HepG2 (cell line): Measurements from ENCODE around the gene LRP1B. TPM values are rescaled to one million over a fixed set of nuclear protein-coding genes. Genes with fewer than 3 reads are reported as not detected.
"Not testable (repeated sequence)": the region's sequence is repeated elsewhere in the genome, so short reads cannot be mapped to it uniquely, and the experiment has no call there.

Experiments
- ATAC-seq: fragments of 200-7000 bp; cut with Tn5 transposase; 3 replicates; pipeline ENCODE4 v1.9.1; 2020; ENCODE audit warnings: mild to moderate bottlenecking, moderate library complexity
- BruUV-seq: library from RNA; stranded (reverse); fragments of 400-500 nt; replicated peaks from 2 replicates; lab custom pipeline; 2021; lab: Mats Ljungman, UMichigan
- CTCF ChIA-PET: fragments of 300-600 bp; formaldehyde crosslinking; extraction: SDS; loops from one replicate; lab custom pipeline; 2021; ENCODE audit warnings: low total read pairs, inconsistent platforms, low intra/inter-chr PET ratio; lab: Yijun Ruan, JAX
- POLR2A ChIA-PET: fragments of 350-600 bp; sonication (Branson Sonifier 250); formaldehyde crosslinking; loops from one replicate; lab custom pipeline; 2020; ENCODE audit warnings: antibody characterized with exemption, inconsistent platforms; lab: Yijun Ruan, JAX
- DNase-seq: peaks from one replicate; pipeline ENCODE4 v3.0.0-alpha.2; 2015; ENCODE audit warnings: low spot score
- FAIRE-seq: peaks from 3 replicates; lab custom pipeline; 2011; peaks lifted over from hg19 to GRCh38; lab: Jason Lieb, UNC
- H2AFZ ChIP-seq: one replicate; pipeline ENCODE4 v1.6.1; 2011; ENCODE audit warnings: low read length, inconsistent platforms
- H3K27ac ChIP-seq: fragments of 300-600 bp; 3 replicates; pipeline ENCODE4 v1.8.0; 2011; ENCODE audit warnings: mixed run types, mild to moderate bottlenecking, mixed read lengths, low read length, inconsistent platforms; ENCODE audit not compliant: insufficient read depth; ENCODE audit errors: extremely low read length
- H3K27me3 ChIP-seq, 2 experiments: fragments of 200-600 bp in 1 of 2; 2 replicates in 1 of 2; 3 replicates in 1 of 2; pipeline versions ENCODE4 v1.6.0 to v1.8.0; 2011; ENCODE audit warnings: low read length in 2 of 2, mild to moderate bottlenecking in 2 of 2, moderate library complexity in 2 of 2, inconsistent platforms in 1 of 2; ENCODE audit not compliant: insufficient read depth in 2 of 2, control insufficient read depth in 1 of 2
- H3K36me3 ChIP-seq, 2 experiments: fragments of 200-600 bp in 1 of 2; replicated peaks in 1 of 2; 2 replicates in 1 of 2; 3 replicates in 1 of 2; pipeline versions ENCODE4 v1.5.1 to v1.8.0; 2011; ENCODE audit warnings: low read length in 2 of 2, inconsistent platforms in 1 of 2; ENCODE audit not compliant: insufficient read depth in 2 of 2, control insufficient read depth in 1 of 2
- H3K4me1 ChIP-seq: 2 replicates; pipeline ENCODE4 v1.5.1; 2012; ENCODE audit warnings: low read length, inconsistent platforms; ENCODE audit not compliant: insufficient read depth
- H3K4me2 ChIP-seq: 2 replicates; pipeline ENCODE4 v1.6.0; 2011; ENCODE audit warnings: low read depth, low read length, inconsistent platforms
- H3K4me3 ChIP-seq, 3 experiments: fragments of 200-600 bp in 1 of 3; sonication (generic), shearing (Covaris generic) in 1 of 3; replicated peaks in 1 of 3; 2 replicates each; pipeline ENCODE4 v1.5.1; 2011 to 2016; ENCODE audit warnings: low read length in 3 of 3, inconsistent platforms in 2 of 3, low read depth in 2 of 3, mild to moderate bottlenecking in 2 of 3, control low read depth in 1 of 3, mixed read lengths in 1 of 3; ENCODE audit not compliant: insufficient read depth in 1 of 3
- H3K79me2 ChIP-seq: one replicate; pipeline ENCODE4 v1.6.1; 2011; ENCODE audit warnings: low read length, inconsistent platforms; ENCODE audit not compliant: insufficient read depth
- H3K9ac ChIP-seq: 2 replicates; pipeline ENCODE4 v1.6.0; 2011; ENCODE audit warnings: mild to moderate bottlenecking, low read depth, low read length, inconsistent platforms; ENCODE audit not compliant: insufficient read depth
- H3K9me3 ChIP-seq: 2 replicates; pipeline ENCODE4 v1.5.1; 2012; ENCODE audit warnings: mild to moderate bottlenecking, low read length
- H4K20me1 ChIP-seq: 2 replicates; pipeline ENCODE4 v1.6.0; 2011; ENCODE audit warnings: inconsistent platforms, mild to moderate bottlenecking, low read length, moderate library complexity; ENCODE audit not compliant: insufficient read depth
- CBX5 ChIP-seq: sonication (generic); formaldehyde crosslinking; IDR thresholded peaks from 2 replicates; pipeline ENCODE4 v1.4.0; 2020; ENCODE audit warnings: missing genetic modification reagents, borderline replicate concordance
- GATA4 ChIP-seq: sonication (generic); IDR thresholded peaks from 2 replicates; pipeline ENCODE4 v1.6.1; 2016; ENCODE audit warnings: antibody characterized with exemption, low read depth, borderline replicate concordance
- KDM5A ChIP-seq: fragments of 200-600 bp; sonication (generic); IDR thresholded peaks from 2 replicates; pipeline ENCODE4 v1.7.0; 2018; ENCODE audit warnings: antibody characterized with exemption, mild to moderate bottlenecking, low read length, borderline replicate concordance
- KLF12 ChIP-seq: sonication (generic); formaldehyde crosslinking; IDR thresholded peaks from 2 replicates; pipeline ENCODE4 v1.4.0; 2020; ENCODE audit warnings: missing genetic modification reagents, borderline replicate concordance
- MAFF ChIP-seq: IDR thresholded peaks from 2 replicates; pipeline ENCODE4 v1.6.1; 2011; ENCODE audit warnings: low read depth, low read length, improper control_type of control experiment
- MAFG ChIP-seq: sonication (generic); formaldehyde crosslinking; IDR thresholded peaks from 2 replicates; pipeline ENCODE4 v1.5.1; 2020; ENCODE audit warnings: mild to moderate bottlenecking, missing genetic modification reagents
- MBNL3 ChIP-seq: fragments of 250-450 bp; sonication (Bioruptor Pico); conservative IDR thresholded peaks from 2 replicates; pipeline ENCODE4 v1.8.0; 2022; ENCODE audit warnings: mild to moderate bottlenecking, inconsistent platforms
- PRMT3 ChIP-seq: sonication (generic); formaldehyde crosslinking; IDR thresholded peaks from 2 replicates; pipeline ENCODE4 v1.8.1; 2022; ENCODE audit warnings: low read depth, mild to moderate bottlenecking, moderate library complexity, missing genetic modification reagents, borderline replicate concordance
- RELA ChIP-seq: sonication (generic); formaldehyde crosslinking; IDR thresholded peaks from 2 replicates; pipeline ENCODE4 v1.4.0; 2020; ENCODE audit warnings: missing genetic modification reagents
- SRF ChIP-seq: IDR thresholded peaks from 2 replicates; pipeline ENCODE4 v1.6.1; 2011; ENCODE audit warnings: mild to moderate bottlenecking, low read depth, low read length, moderate library complexity
- ZNF12 ChIP-seq: sonication (generic); formaldehyde crosslinking; IDR thresholded peaks from 2 replicates; pipeline ENCODE4 v1.5.0; 2020; ENCODE audit warnings: missing genetic modification reagents
- ZNF510 ChIP-seq: sonication (generic); formaldehyde crosslinking; IDR thresholded peaks from 2 replicates; pipeline ENCODE4 v1.4.0; 2020; ENCODE audit warnings: low read depth, mild to moderate bottlenecking, missing genetic modification reagents
- ZNF75D ChIP-seq: sonication (generic); formaldehyde crosslinking; IDR thresholded peaks from 2 replicates; pipeline ENCODE4 v1.8.1; 2023; ENCODE audit warnings: missing genetic modification reagents, mild to moderate bottlenecking, borderline replicate concordance
- ZNF770 ChIP-seq: sonication (generic); formaldehyde crosslinking; IDR thresholded peaks from 2 replicates; pipeline ENCODE4 v1.5.0; 2020; ENCODE audit warnings: mild to moderate bottlenecking, missing genetic modification reagents
- ZNF788 ChIP-seq: sonication (generic); formaldehyde crosslinking; IDR thresholded peaks from 2 replicates; pipeline ENCODE4 v1.5.0; 2020; ENCODE audit warnings: mild to moderate bottlenecking, missing genetic modification reagents, borderline replicate concordance
- WGBS: methylation state at CpG from one replicate; pipeline ENCODE4 v1.1.6; 2017; ENCODE audit warnings: low lambda C conversion rate; 5-methylcytosine and 5-hydroxymethylcytosine counted together
- in situ Hi-C: cut with HindIII; loops from 2 replicates; pipeline ENCODE4 v1.10.0; 2017; ENCODE audit warnings: low pct_unique_long_range_greater_than_20kb; ENCODE audit not compliant: extremely low pct_ligation_motif_present
- intact Hi-C: fragments of 100-400 bp; cut with micrococcal nuclease; formaldehyde crosslinking; loops from one replicate; pipeline ENCODE4 v1.10.0; 2022; ENCODE audit not compliant: unreplicated experiment
- polyA plus RNA-seq, 8 experiments: library from polyadenylated mRNA; depleted of rRNA in 3 of 8; stranded (reverse) in 7 of 8; unstranded in 1 of 8; fragments of >200 nt; fragmentation: Illumina TruSeq in 4 of 8; extraction: Trizol in 4 of 8; gene quantifications; 2 replicates each; pipeline versions ENCODE4 v1.2.1 to v1.2.3, GENCODE V29; 2011 to 2016; ENCODE audit warnings: low read depth in 4 of 8, missing spikeins in 1 of 8, mixed read lengths in 1 of 8; ENCODE audit not compliant: insufficient read depth in 1 of 8
- total RNA-seq, 5 experiments: library from RNA; depleted of rRNA; stranded (reverse); fragments of >200 nt; fragmentation: Illumina TruSeq; extraction: Trizol; gene quantifications; 2 replicates each; pipeline ENCODE4 v1.2.3, GENCODE V29; 2016; ENCODE audit warnings: low read depth in 1 of 5
- TF ChIP-seq, protein P1 (sequence below): sonication (generic); formaldehyde crosslinking; IDR thresholded peaks from 2 replicates; pipeline ENCODE4 v1.5.1; 2020; ENCODE audit warnings: missing genetic modification reagents, mild to moderate bottlenecking, borderline replicate concordance
- TF ChIP-seq, protein P2 (sequence below): sonication (generic); formaldehyde crosslinking; conservative IDR thresholded peaks from 2 replicates; pipeline ENCODE4 v1.4.0; 2020; ENCODE audit warnings: missing genetic modification reagents

Gene LRP1B
- total and polyA plus RNA-seq, 2 of the 13 experiments (the other 11 are each of a cell fraction or from before 2014, with no cell fraction given): 0.04 TPM; not detected in 1

GRCh38 chr2:140344838-140345237, 1786.0 kb downstream of the LRP1B start:
- ATAC-seq (no peak), DNase-seq (no peak), FAIRE-seq (no peak)
- H3K4me1 ChIP-seq: no peaks in the 10 kb centered on the region
- intact Hi-C loops: no loop called here
- H2AFZ ChIP-seq: no peak overlapping the region
- no TSS peak for BruUV-seq
- H3K79me2 ChIP-seq: no peaks in the 10 kb centered on the region
- H3K9ac ChIP-seq: no peak overlapping the region
- no peak overlapping the region for H3K4me3 ChIP-seq
- 0% methylated on average over 1 of the region's 1 CpG for WGBS
- CTCF ChIA-PET: no interaction called here
- H3K4me2 ChIP-seq: no peak overlapping the region
- TF ChIP-seq ZNF770 (CRISPR knock-in tag) (no peak), RELA (CRISPR knock-in tag) (no peak), KDM5A (no peak), MBNL3 (CRISPR knock-in tag) (no peak), KLF12 (CRISPR knock-in tag) (no peak), ZNF12 (CRISPR knock-in tag) (no peak), PRMT3 (no peak), ZNF788 (no peak), CBX5 (CRISPR knock-in tag) (no peak), GATA4 (no peak), MAFG (no peak), MAFF (no peak), ZNF75D (CRISPR knock-in tag) (no peak), ZNF510 (no peak), SRF (no peak)
- TF ChIP-seq, protein P1, sequence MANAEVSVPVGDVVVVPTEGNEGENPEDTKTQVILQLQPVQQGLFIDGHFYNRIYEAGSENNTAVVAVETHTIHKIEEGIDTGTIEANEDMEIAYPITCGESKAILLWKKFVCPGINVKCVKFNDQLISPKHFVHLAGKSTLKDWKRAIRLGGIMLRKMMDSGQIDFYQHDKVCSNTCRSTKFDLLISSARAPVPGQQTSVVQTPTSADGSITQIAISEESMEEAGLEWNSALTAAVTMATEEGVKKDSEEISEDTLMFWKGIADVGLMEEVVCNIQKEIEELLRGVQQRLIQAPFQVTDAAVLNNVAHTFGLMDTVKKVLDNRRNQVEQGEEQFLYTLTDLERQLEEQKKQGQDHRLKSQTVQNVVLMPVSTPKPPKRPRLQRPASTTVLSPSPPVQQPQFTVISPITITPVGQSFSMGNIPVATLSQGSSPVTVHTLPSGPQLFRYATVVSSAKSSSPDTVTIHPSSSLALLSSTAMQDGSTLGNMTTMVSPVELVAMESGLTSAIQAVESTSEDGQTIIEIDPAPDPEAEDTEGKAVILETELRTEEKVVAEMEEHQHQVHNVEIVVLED (CRISPR knock-in tag): no peak
- TF ChIP-seq, protein P2, sequence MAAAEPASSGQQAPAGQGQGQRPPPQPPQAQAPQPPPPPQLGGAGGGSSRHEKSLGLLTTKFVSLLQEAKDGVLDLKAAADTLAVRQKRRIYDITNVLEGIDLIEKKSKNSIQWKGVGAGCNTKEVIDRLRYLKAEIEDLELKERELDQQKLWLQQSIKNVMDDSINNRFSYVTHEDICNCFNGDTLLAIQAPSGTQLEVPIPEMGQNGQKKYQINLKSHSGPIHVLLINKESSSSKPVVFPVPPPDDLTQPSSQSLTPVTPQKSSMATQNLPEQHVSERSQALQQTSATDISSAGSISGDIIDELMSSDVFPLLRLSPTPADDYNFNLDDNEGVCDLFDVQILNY (CRISPR knock-in tag): no peak
- no peaks in the 10 kb centered on the region for H3K27me3 ChIP-seq
- no peaks in the 10 kb centered on the region for H3K9me3 ChIP-seq
- in situ Hi-C loops: no loop called here
- H3K36me3 ChIP-seq: no peaks in the 10 kb centered on the region
- POLR2A ChIA-PET: no interaction called here
- no peak overlapping the region for H3K27ac ChIP-seq
- no peaks in the 10 kb centered on the region for H4K20me1 ChIP-seq

DNA sequence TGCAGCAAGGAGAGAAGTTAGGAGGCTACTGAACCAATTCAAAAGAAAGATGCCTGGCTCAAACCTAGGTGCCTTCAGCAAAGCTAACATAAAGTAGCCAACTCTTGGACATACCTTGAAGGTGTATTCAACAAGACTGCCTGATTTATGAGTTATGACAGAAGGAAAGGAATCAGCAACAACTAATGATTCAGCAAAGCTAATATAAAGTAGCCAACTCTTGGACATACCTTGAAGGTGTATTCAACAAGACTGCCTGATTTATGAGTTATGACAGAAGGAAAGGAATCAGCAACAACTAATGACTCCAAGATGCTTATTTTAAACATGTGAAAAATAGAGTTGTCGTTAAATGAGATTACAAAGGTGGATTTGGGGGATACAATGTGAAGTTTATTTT, 1786.5 kb downstream of the LRP1B start:
- POLR2A ChIA-PET, H3K4me3 ChIP-seq, H3K36me3 ChIP-seq, H3K4me1 ChIP-seq, H3K9ac ChIP-seq, in situ Hi-C loops, H3K9me3 ChIP-seq, H3K27ac ChIP-seq, FAIRE-seq, H2AFZ ChIP-seq, H3K4me2 ChIP-seq, ATAC-seq, H3K27me3 ChIP-seq, H4K20me1 ChIP-seq, BruUV-seq, intact Hi-C loops, CTCF ChIA-PET, H3K79me2 ChIP-seq, DNase-seq: not testable (repeated sequence)
- WGBS: 0% methylated on average over 1 of the region's 1 CpG
